ENCODE data around the gene DIS3L2. TPM values are rescaled to one million over a fixed set of nuclear protein-coding genes. Genes with fewer than 3 reads are reported as not detected.

Gene DIS3L2
- total RNA-seq, 2 donors from 2014 or later = 39.5 to 42.4 TPM

DNA sequence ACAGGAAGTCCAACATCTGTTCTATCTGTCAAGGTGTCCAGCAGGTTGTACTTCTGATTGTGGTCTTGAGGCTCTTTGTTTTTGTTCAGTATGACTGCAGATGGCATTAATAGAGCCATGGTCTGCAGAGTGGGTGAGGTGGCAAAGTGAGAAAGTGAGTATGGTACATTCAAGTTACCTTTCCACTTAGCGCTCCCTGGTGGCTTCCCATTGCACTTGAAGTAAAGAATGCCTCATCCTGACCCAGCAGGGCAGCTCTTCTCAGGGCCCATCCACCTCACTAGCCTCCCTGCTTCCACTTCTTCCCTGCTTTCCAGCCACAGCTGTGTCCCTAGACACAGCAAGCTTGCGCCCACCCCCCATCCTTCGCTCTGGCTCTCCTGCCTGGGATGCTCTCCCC is 269.0 kb downstream of the DIS3L2 start:
- Mint-ChIP-seq H3K4me3 (no peak overlapping the region), H3K36me3 (ENCODE audit: low read depth) (no peaks in the 10 kb centered on the region), H3K9me3 (no peaks in the 10 kb centered on the region), H3K27ac (peak overlapping the region; percentile 35), H3K27me3 (ENCODE audit: insufficient read depth) (no peaks in the 10 kb centered on the region), H3K4me1 (peaks cover 16% of the 10 kb centered on the region)
- H3K9me3 ChIP-seq (ENCODE audit: control insufficient read depth, low read length) = no peaks in the 10 kb centered on the region
- no peak overlapping the region for H3K4me3 ChIP-seq (ENCODE audit: low read length)
- DNase-seq = peak; percentile 88
- peak; percentile 78 for TF ChIP-seq CTCF (conservative IDR thresholded peaks at IDR 0.05)
- no peak overlapping the region for H3K27ac ChIP-seq (ENCODE audit: low read depth, low read length)
- no peak overlapping the region for H3K9ac ChIP-seq (ENCODE audit: extremely low read depth, low read length, poor library complexity, severe bottlenecking)
- H3K36me3 ChIP-seq (ENCODE audit: control insufficient read depth, insufficient read depth, low read length) = no peaks in the 10 kb centered on the region
- no peaks in the 10 kb centered on the region for H3K4me1 ChIP-seq (ENCODE audit: control insufficient read depth, insufficient read depth, low read length)
- H3K27me3 ChIP-seq (ENCODE audit: control insufficient read depth, insufficient read depth, low read length, poor library complexity, severe bottlenecking) = peaks cover under 1% of the 10 kb centered on the region
- 61 to 80% methylated on average over 2 to 3 of the region's 3 CpGs for WGBS, 2 experiments (ENCODE audit: insufficient coverage in 1 of 2, insufficient read length in 1 of 2)

DNA sequence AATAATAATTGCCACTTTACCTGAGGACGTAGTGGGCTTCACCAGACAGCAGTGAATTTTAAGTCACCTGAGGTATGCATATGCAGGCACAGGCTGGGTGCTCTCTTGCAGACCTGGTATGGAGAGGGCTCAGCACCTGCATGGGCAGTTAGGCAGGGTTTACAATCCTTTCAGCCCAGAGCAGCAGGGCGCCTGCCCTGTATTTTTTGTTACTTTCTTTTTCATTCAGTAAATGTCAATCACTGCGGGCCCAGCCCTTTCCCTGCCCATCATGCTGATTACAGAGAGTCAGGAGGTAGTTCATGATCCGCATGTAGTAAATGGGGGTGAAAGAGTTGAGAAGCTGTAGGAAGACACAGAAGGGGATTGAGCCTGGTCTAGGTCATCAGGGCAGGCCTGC is 270.0 kb downstream of the DIS3L2 start:
- no peak overlapping the region for H3K4me3 Mint-ChIP-seq
- TF ChIP-seq CTCF (conservative IDR thresholded peaks at IDR 0.05) = no peak
- Histone ChIP-seq H3K27ac (ENCODE audit: low read depth, low read length) (no peak overlapping the region), H3K9ac (ENCODE audit: extremely low read depth, low read length, poor library complexity, severe bottlenecking) (no peak overlapping the region), H3K27me3 (ENCODE audit: control insufficient read depth, insufficient read depth, low read length, poor library complexity, severe bottlenecking) (peaks cover 6% of the 10 kb centered on the region), H3K4me1 (ENCODE audit: control insufficient read depth, insufficient read depth, low read length) (no peaks in the 10 kb centered on the region), H3K9me3 (ENCODE audit: control insufficient read depth, low read length) (no peaks in the 10 kb centered on the region), H3K36me3 (ENCODE audit: control insufficient read depth, insufficient read depth, low read length) (no peaks in the 10 kb centered on the region), H3K4me3 (ENCODE audit: low read length) (no peak overlapping the region)
- DNase-seq = peak; percentile 70
- H3K36me3 Mint-ChIP-seq (ENCODE audit: low read depth) = no peaks in the 10 kb centered on the region
- H3K27ac Mint-ChIP-seq = no peak overlapping the region
- H3K9me3 Mint-ChIP-seq = no peaks in the 10 kb centered on the region
- peaks cover 3% of the 10 kb centered on the region for H3K27me3 Mint-ChIP-seq (ENCODE audit: insufficient read depth)
- peaks cover 21% of the 10 kb centered on the region for H3K4me1 Mint-ChIP-seq
- 82% methylated on average over 4 of the region's 4 CpGs for WGBS, 2 experiments (ENCODE audit: insufficient coverage in 1 of 2, insufficient read length in 1 of 2)

- no peak for DNase-seq
- Histone ChIP-seq H3K36me3 (ENCODE audit: control insufficient read depth, insufficient read depth, low read length) (no peaks in the 10 kb centered on the region), H3K9me3 (ENCODE audit: control insufficient read depth, low read length) (no peaks in the 10 kb centered on the region), H3K9ac (ENCODE audit: extremely low read depth, low read length, poor library complexity, severe bottlenecking) (no peak overlapping the region), H3K27ac (ENCODE audit: low read depth, low read length) (no peak overlapping the region), H3K4me3 (ENCODE audit: low read length) (no peak overlapping the region), H3K27me3 (ENCODE audit: control insufficient read depth, insufficient read depth, low read length, poor library complexity, severe bottlenecking) (peaks cover 6% of the 10 kb centered on the region), H3K4me1 (ENCODE audit: control insufficient read depth, insufficient read depth, low read length) (no peaks in the 10 kb centered on the region)
- Mint-ChIP-seq H3K9me3 (no peaks in the 10 kb centered on the region), H3K27ac (no peak overlapping the region), H3K27me3 (ENCODE audit: insufficient read depth) (peaks cover 3% of the 10 kb centered on the region), H3K4me1 (peaks cover 28% of the 10 kb centered on the region), H3K36me3 (ENCODE audit: low read depth) (no peaks in the 10 kb centered on the region), H3K4me3 (no peak overlapping the region)
- 91 to 100% methylated on average over 2 of the region's 2 CpGs for whole genome bisulfite sequencing, 2 experiments (ENCODE audit: insufficient coverage in 1 of 2, insufficient read length in 1 of 2)
- no peak for TF ChIP-seq CTCF (conservative IDR thresholded peaks at IDR 0.05)
These were observed 271.4 kb downstream of the DIS3L2 start for GRCh38 chr2:232232915-232233314.

Data from endodermal cell (in vitro differentiated cells).